K562 (cell line): ENCODE measurements around the gene RNASE13. TPM values are rescaled to one million over a fixed set of nuclear protein-coding genes. Genes with fewer than 3 reads are reported as not detected.

ENCODE experiments used
- ATAC-seq: fragments of 200-7000 bp; cut with Tn5 transposase; 3 replicates; pipeline ENCODE4 v1.9.1; 2020; ENCODE audit warnings: moderate library complexity
- BruUV-seq: library from RNA; stranded (reverse); fragments of 400-500 nt; replicated peaks from 2 replicates; lab custom pipeline; 2021; lab: Mats Ljungman, UMichigan
- CTCF ChIA-PET: fragments of 300-600 bp; formaldehyde crosslinking; extraction: SDS; loops from one replicate; lab custom pipeline; 2021; ENCODE audit warnings: low intra/inter-chr PET ratio; lab: Yijun Ruan, JAX
- POLR2A ChIA-PET: fragments of 300-600, 350-650 bp; sonication (Branson Sonifier 250); formaldehyde crosslinking; extraction: SDS; loops from one replicate; lab custom pipeline; 2021; ENCODE audit warnings: antibody characterized with exemption, inconsistent platforms; lab: Yijun Ruan, JAX
- DNase-seq, 4 experiments: peaks; one replicate each; pipeline versions ENCODE4 v3.0.0 to v3.0.0-alpha.2; 2011 to 2018; ENCODE audit warnings: low spot score in 3 of 4, mixed read lengths in 3 of 4; ENCODE audit errors: extremely low read depth in 1 of 4
- FAIRE-seq: peaks from 2 replicates; lab custom pipeline; 2011; peaks lifted over from hg19 to GRCh38; lab: Jason Lieb, UNC
- H2AFZ ChIP-seq: 2 replicates; pipeline ENCODE4 v1.6.0; 2011; ENCODE audit warnings: low read depth, low read length, control low read depth, inconsistent platforms
- H3K27ac ChIP-seq: fragments of 200-600 bp; 3 replicates; pipeline ENCODE4 v1.8.0; 2011; ENCODE audit warnings: low read depth, mild to moderate bottlenecking, control low read depth, inconsistent platforms, low read length, moderate library complexity, mixed read lengths; ENCODE audit errors: extremely low read depth
- H3K27me3 ChIP-seq, 2 experiments: fragments of 300-600 bp in 1 of 2; 2 replicates in 1 of 2; 3 replicates in 1 of 2; pipeline versions ENCODE4 v1.6.0 to v1.8.0; 2011; ENCODE audit warnings: inconsistent platforms in 2 of 2, low read length in 2 of 2, mild to moderate bottlenecking in 1 of 2, mixed read lengths in 1 of 2, moderate library complexity in 1 of 2; ENCODE audit not compliant: control insufficient read depth in 2 of 2, insufficient read depth in 2 of 2
- H3K36me3 ChIP-seq: fragments of 300-600 bp; 3 replicates; pipeline ENCODE4 v1.8.0; 2011; ENCODE audit warnings: mild to moderate bottlenecking, low read length, inconsistent platforms; ENCODE audit not compliant: control insufficient read depth, insufficient read depth
- H3K4me1 ChIP-seq, 2 experiments: fragments of 200-600 bp in 1 of 2; replicated peaks in 1 of 2; 2 replicates in 1 of 2; 3 replicates in 1 of 2; pipeline versions ENCODE4 v1.5.1 to v1.8.0; 2011; ENCODE audit warnings: inconsistent platforms in 2 of 2, low read length in 2 of 2, mild to moderate bottlenecking in 1 of 2, mixed read lengths in 1 of 2, moderate library complexity in 1 of 2; ENCODE audit not compliant: control insufficient read depth in 2 of 2, insufficient read depth in 2 of 2
- H3K4me2 ChIP-seq: 2 replicates; pipeline ENCODE4 v1.6.1; 2011; ENCODE audit warnings: low read length, control low read depth, inconsistent platforms, mixed read lengths; ENCODE audit not compliant: insufficient read depth
- H3K4me3 ChIP-seq: fragments of 200-600 bp; sonication (generic), shearing (Covaris generic); 2 replicates; pipeline ENCODE4 v1.5.1; 2016; ENCODE audit warnings: control low read depth, inconsistent platforms
- H3K79me2 ChIP-seq: fragments of 200-600 bp; 3 replicates; pipeline ENCODE4 v1.8.0; 2011; ENCODE audit warnings: low read length, inconsistent platforms; ENCODE audit not compliant: control insufficient read depth, insufficient read depth
- H3K9ac ChIP-seq, 2 experiments: 2 replicates each; pipeline versions ENCODE4 v1.6.0 to v1.6.1; 2011; ENCODE audit warnings: low read depth in 2 of 2, low read length in 2 of 2, control low read depth in 1 of 2, inconsistent platforms in 1 of 2, mild to moderate bottlenecking in 1 of 2, mixed read lengths in 1 of 2; ENCODE audit not compliant: insufficient read depth in 1 of 2
- H3K9me1 ChIP-seq: one replicate; pipeline ENCODE4 v1.6.0; 2011; ENCODE audit warnings: inconsistent platforms, mild to moderate bottlenecking, low read length, moderate library complexity; ENCODE audit not compliant: control insufficient read depth, insufficient read depth
- H3K9me3 ChIP-seq: replicated peaks from 2 replicates; pipeline ENCODE4 v1.5.1; 2011; ENCODE audit warnings: low read depth, low read length, inconsistent platforms; ENCODE audit not compliant: control insufficient read depth, insufficient read depth
- H4K20me1 ChIP-seq: replicated peaks from 2 replicates; pipeline ENCODE4 v1.6.1; 2011; ENCODE audit warnings: low read length, inconsistent platforms, mixed read lengths; ENCODE audit not compliant: control insufficient read depth, insufficient read depth
- DIDO1 ChIP-seq: fragments of 450-650 bp; IDR thresholded peaks from 2 replicates; pipeline ENCODE4 v1.6.1; 2016; ENCODE audit warnings: low read depth, missing biosample characterization, missing genetic modification characterization
- EHMT2 ChIP-seq: fragments of 450-650 bp; IDR thresholded peaks from 2 replicates; pipeline ENCODE4 v1.6.1; 2018; ENCODE audit warnings: antibody characterized with exemption
- FIP1L1 ChIP-seq: fragments of 200-400 bp; formaldehyde crosslinking; IDR thresholded peaks from 2 replicates; pipeline ENCODE4 v1.6.1; 2018; ENCODE audit warnings: mild to moderate bottlenecking, low read depth, low read length; ENCODE audit not compliant: poor library complexity, severe bottlenecking
- GABPB2 ChIP-seq: fragments of 250-450 bp; sonication (Bioruptor Pico); conservative IDR thresholded peaks from 2 replicates; pipeline ENCODE4 v1.5.1; 2021; ENCODE audit warnings: mild to moderate bottlenecking
- HDAC1 ChIP-seq, 2 experiments: fragments of 450-650 bp; IDR thresholded peaks; 2 replicates each; pipeline ENCODE4 v1.6.1; 2016 to 2017; ENCODE audit warnings: inconsistent platforms in 1 of 2, mild to moderate bottlenecking in 1 of 2, moderate library complexity in 1 of 2
- HMG20A ChIP-seq: fragments of 450-650 bp; formaldehyde crosslinking; conservative IDR thresholded peaks from 2 replicates; pipeline ENCODE4 v1.4.0; 2020; ENCODE audit warnings: mild to moderate bottlenecking, mixed read lengths
- NFYB ChIP-seq: IDR thresholded peaks from 2 replicates; pipeline ENCODE4 v1.6.1; 2011; ENCODE audit warnings: mild to moderate bottlenecking, moderate library complexity; ENCODE audit not compliant: insufficient read length; ENCODE audit errors: extremely low read depth
- RB1 ChIP-seq: fragments of 450-650 bp; IDR thresholded peaks from 2 replicates; pipeline ENCODE4 v1.6.1; 2017; ENCODE audit warnings: low read depth, mild to moderate bottlenecking
- RBFOX2 ChIP-seq: fragments of 200-400 bp; formaldehyde crosslinking; IDR thresholded peaks from 2 replicates; pipeline ENCODE4 v1.6.1; 2017; ENCODE audit warnings: low read depth, mild to moderate bottlenecking, low read length, moderate library complexity
- RUNX1 ChIP-seq: sonication (generic); IDR thresholded peaks from 2 replicates; pipeline ENCODE4 v1.6.1; 2016; ENCODE audit warnings: antibody characterized with exemption, low read depth
- SIN3B ChIP-seq: fragments of 450-650 bp; IDR thresholded peaks from 2 replicates; pipeline ENCODE4 v1.6.1; 2017; ENCODE audit warnings: low read depth, mild to moderate bottlenecking, moderate library complexity
- ZBTB17 ChIP-seq: fragments of 450-650 bp; formaldehyde crosslinking; IDR thresholded peaks from 2 replicates; pipeline ENCODE4 v1.4.0; 2020; ENCODE audit warnings: mild to moderate bottlenecking
- ZFX ChIP-seq: sonication (generic); formaldehyde crosslinking; IDR thresholded peaks from 2 replicates; pipeline ENCODE4 v1.8.0; 2022; ENCODE audit warnings: mild to moderate bottlenecking, missing genetic modification reagents, moderate library complexity
- ZNF830 ChIP-seq: fragments of 250-450 bp; sonication (Bioruptor Pico); IDR thresholded peaks from 2 replicates; pipeline ENCODE4 v1.5.0; 2021; ENCODE audit warnings: mild to moderate bottlenecking
- WGBS: fragments of 100-300 bp; shearing (Covaris generic); methylation state at CpG from one replicate; pipeline ENCODE4 v1.1.6; 2016; ENCODE audit warnings: low coverage, mixed read lengths; ENCODE audit not compliant: insufficient coverage; ENCODE audit errors: missing lambda C conversion rate; 5-methylcytosine and 5-hydroxymethylcytosine counted together
- in situ Hi-C: fragments of 300-500 bp; cut with MboI; formaldehyde crosslinking; loops from 4 replicates; pipeline ENCODE4 v1.15.0; 2018; ENCODE audit warnings: inconsistent platforms, mixed read lengths
- intact Hi-C: fragments of 100-400 bp; cut with micrococcal nuclease; formaldehyde crosslinking; loops from 2 replicates; pipeline ENCODE4 v1.14.2; 2022
- polyA plus RNA-seq, 8 experiments: library from polyadenylated mRNA; depleted of rRNA in 4 of 8; stranded (reverse) in 5 of 8; unstranded in 3 of 8; fragments of >200 nt; fragmentation: Nextera tagmentation in 2 of 8; fragmentation: Illumina TruSeq in 1 of 8; extraction: Ambion mirVana in 2 of 8; extraction: Trizol in 1 of 8; gene quantifications; 2 replicates each; pipeline versions ENCODE4 v1.2.1 to v1.2.3, GENCODE V29; 2011 to 2014; ENCODE audit warnings: inconsistent platforms in 1 of 8, missing spikeins in 1 of 8
- total RNA-seq, 7 experiments: library from RNA; depleted of rRNA in 6 of 7; stranded (reverse); fragments of >200 nt in 6 of 7; fragmentation: Illumina TruSeq in 2 of 7; extraction: Trizol in 2 of 7; gene quantifications; 2 replicates each; pipeline versions ENCODE4 v1.2.1 to v1.2.3, GENCODE V29; 2011 to 2021; ENCODE audit warnings: low replicate concordance in 1 of 7
- TF ChIP-seq, protein P1 (sequence below): fragments of 250-450 bp; sonication (Bioruptor Pico); IDR thresholded peaks from 2 replicates; pipeline ENCODE4 v1.5.0; 2021; ENCODE audit warnings: mild to moderate bottlenecking, borderline replicate concordance
- TF ChIP-seq, protein P2 (sequence below): fragments of 450-650 bp; formaldehyde crosslinking; IDR thresholded peaks from 2 replicates; pipeline ENCODE4 v1.4.0; 2020; ENCODE audit warnings: mild to moderate bottlenecking, mixed read lengths

RNASE13 gene
- total and polyA plus RNA-seq, 9 of the 15 experiments (the other 6 are each of a cell fraction or from before 2014, with no cell fraction given), result not detected

DNA sequence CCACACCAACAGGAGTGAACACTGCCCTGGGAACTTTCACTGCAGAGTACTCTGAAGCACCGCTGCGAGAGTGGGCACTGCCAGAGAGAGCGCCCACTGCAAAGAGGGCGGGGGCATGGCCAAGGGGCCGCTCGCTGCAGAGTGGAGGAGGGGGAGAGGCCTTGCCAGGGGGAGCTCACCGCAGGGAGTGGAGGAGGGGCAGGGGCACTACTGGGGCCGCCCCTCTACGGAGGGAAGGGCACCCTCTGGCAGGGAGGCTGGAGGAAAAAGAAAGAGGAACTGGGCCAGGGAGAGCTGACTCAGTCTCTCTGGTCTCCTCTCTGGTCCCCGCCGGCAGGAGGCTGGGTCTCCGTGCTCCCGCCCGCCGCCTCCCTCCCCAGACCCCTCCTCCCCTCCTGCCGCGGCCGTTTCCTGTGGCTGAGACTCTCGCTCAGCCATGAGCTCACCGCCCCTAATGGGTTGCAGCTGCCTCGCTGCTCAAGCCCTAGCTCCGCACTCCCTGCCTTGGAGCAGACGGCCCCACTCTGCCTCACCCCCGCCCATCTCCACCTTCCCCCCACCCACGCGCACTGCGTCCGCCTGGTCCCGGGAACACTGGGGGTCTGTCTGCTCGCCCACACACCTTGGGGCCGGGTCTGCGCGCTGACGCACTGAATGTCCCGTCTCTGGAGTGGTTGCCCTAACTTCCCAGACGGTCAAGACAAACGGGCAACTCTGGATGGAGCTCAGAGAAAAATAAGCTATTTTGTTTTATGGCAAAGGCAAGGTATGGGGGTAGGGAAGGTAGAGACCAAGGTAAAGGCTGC lies 36.8 kb upstream of the RNASE13 start (continued):
- TF ChIP-seq EHMT2 (no peak), RBFOX2 (peak; percentile 41; the same call in 1 of the 2 replicates), HMG20A (no peak), NFYB (no peak)

DNA sequence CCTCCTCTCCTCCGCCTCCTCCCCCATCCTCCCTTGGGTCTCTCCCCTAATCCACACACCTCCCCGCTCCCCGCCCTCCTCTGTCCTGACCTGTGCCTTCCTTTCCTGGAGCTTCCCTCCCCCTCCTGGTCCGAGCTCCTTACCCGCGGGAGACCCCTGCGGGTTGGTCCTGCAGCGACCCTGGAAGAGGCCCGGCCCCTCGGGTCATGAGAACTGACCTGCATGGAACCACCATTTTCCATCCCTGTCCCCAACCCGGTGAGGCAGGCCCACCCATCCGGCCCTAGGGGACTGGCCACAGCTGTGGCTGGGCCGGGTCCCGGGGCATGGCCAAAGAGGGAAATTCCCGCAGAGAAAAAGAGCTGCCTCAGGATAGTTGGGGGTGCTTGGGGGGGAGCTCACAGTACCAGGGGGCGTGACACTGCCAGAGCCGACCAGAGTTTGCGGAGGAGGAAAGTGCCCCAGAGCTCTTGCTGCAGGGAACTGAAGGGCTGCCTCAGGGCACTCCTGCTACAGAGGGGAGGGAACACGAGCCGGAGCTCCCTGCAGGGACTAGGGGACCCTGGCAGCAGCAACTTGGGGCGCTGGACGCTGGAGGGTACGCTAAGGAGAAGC lies 36.1 kb upstream of the RNASE13 start:
- Histone ChIP-seq H3K9ac (peak overlapping the region; percentile 38 to 91; a peak in 3 of 4 replicates), H3K4me2 (peak overlapping the region; percentile 72), H3K27me3 (no peaks in the 10 kb centered on the region), H3K79me2 (no peaks in the 10 kb centered on the region; the same call in 2 of the 3 replicates), H3K9me3 (no peaks in the 10 kb centered on the region), H3K27ac (no peak overlapping the region; the same call in 2 of the 3 replicates), H2AFZ (peak overlapping the region; percentile 87), H3K4me3 (peak overlapping the region; percentile 41), H4K20me1 (no peaks in the 10 kb centered on the region), H3K9me1 (no peaks in the 10 kb centered on the region), H3K36me3 (no peaks in the 10 kb centered on the region), H3K4me1 (peaks cover 2 to 41% of the 10 kb centered on the region in 2 experiments; a peak in 3 of 5 replicates)
- FAIRE-seq (no peak), ATAC-seq (peak; percentile 4; the same call in 2 of the 3 replicates), DNase-seq (peak in 3 of 4 experiments; percentile 22 to 38 (median 36))
- ChIA-PET CTCF (interaction anchor here (1.9 to 4.6 kb wide), 2 partner anchors 21 to 35 kb away, joined by 10 to 54 read pairs; no protein-coding TSS in a partner anchor), POLR2A (interaction anchor here (0.6 to 2.0 kb wide), 10 partner anchors 9 to 121 kb away, joined by 3 to 6 read pairs (median 4); partner anchors contain the start of gene RNASE8)
- intact Hi-C loops (no loop called here), in situ Hi-C loops (no loop called here)
- WGBS, result 14% methylated on average over 8 of the region's 23 CpGs
- BruUV-seq, result TSS peak; percentile 36
- TF ChIP-seq RB1, result no peak
- TF ChIP-seq DIDO1 (tag), result no peak
- TF ChIP-seq, protein P1, sequence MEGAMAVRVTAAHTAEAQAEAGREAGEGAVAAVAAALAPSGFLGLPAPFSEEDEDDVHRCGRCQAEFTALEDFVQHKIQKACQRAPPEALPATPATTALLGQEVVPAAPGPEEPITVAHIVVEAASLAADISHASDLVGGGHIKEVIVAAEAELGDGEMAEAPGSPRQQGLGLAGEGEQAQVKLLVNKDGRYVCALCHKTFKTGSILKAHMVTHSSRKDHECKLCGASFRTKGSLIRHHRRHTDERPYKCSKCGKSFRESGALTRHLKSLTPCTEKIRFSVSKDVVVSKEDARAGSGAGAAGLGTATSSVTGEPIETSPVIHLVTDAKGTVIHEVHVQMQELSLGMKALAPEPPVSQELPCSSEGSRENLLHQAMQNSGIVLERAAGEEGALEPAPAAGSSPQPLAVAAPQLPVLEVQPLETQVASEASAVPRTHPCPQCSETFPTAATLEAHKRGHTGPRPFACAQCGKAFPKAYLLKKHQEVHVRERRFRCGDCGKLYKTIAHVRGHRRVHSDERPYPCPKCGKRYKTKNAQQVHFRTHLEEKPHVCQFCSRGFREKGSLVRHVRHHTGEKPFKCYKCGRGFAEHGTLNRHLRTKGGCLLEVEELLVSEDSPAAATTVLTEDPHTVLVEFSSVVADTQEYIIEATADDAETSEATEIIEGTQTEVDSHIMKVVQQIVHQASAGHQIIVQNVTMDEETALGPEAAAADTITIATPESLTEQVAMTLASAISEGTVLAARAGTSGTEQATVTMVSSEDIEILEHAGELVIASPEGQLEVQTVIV (CRISPR knock-in tag), result no peak
- TF ChIP-seq ZFX (CRISPR knock-in tag), result 0 out of 2 replicates have a peak, but pooled peaks have one; percentile 3
- TF ChIP-seq SIN3B, result no peak
- TF ChIP-seq, protein P2, sequence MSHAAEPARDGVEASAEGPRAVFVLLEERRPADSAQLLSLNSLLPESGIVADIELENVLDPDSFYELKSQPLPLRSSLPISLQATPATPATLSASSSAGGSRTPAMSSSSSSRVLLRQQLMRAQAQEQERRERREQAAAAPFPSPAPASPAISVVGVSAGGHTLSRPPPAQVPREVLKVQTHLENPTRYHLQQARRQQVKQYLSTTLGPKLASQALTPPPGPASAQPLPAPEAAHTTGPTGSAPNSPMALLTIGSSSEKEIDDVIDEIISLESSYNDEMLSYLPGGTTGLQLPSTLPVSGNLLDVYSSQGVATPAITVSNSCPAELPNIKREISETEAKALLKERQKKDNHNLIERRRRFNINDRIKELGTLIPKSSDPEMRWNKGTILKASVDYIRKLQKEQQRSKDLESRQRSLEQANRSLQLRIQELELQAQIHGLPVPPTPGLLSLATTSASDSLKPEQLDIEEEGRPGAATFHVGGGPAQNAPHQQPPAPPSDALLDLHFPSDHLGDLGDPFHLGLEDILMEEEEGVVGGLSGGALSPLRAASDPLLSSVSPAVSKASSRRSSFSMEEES (CRISPR knock-in tag), result no peak
- no peak for TF ChIP-seq ZNF830
- no peak for TF ChIP-seq ZBTB17 (CRISPR knock-in tag)
- no peak for TF ChIP-seq GABPB2
- 0 out of 4 replicates have a peak, but pooled peaks of 1 of the 2 experiments have one; percentile 45 for TF ChIP-seq HDAC1 (IDR thresholded peaks at IDR 0.05)
- no peak for TF ChIP-seq RUNX1
- TF ChIP-seq FIP1L1, result no peak
